Natural killer cell (primary cell): Measurements from ENCODE around the gene RIMS3. TPM values are rescaled to one million over a fixed set of nuclear protein-coding genes. Genes with fewer than 3 reads are reported as not detected.

ENCODE experiments used
- ATAC-seq, 3 donors: fragments of 150-1000 bp in 2 of 3; fragments of 200-7000 bp in 1 of 3; cut with Tn5 transposase; 1 replicate in 1 of 3; 2 replicates in 2 of 3; pipeline ENCODE4 v1.10.0; 2021; ENCODE audit warnings: mild to moderate bottlenecking in 2 of 3, moderate library complexity in 2 of 3
- DNase-seq, 2 donors: peaks; one replicate each; pipeline versions ENCODE4 v3.0.0 to v3.0.0-alpha.2; 2013 to 2021; ENCODE audit warnings: mixed read lengths in 1 of 2
- H3K27ac ChIP-seq: one replicate; pipeline ENCODE4 v1.5.1; 2013; ENCODE audit warnings: mild to moderate bottlenecking, low read length
- H3K27me3 ChIP-seq: one replicate; pipeline ENCODE4 v1.6.1; 2013; ENCODE audit warnings: low read length; ENCODE audit not compliant: control insufficient read depth, insufficient read depth
- H3K36me3 ChIP-seq: one replicate; pipeline ENCODE4 v1.6.1; 2013; ENCODE audit warnings: low read length; ENCODE audit not compliant: control insufficient read depth, insufficient read depth
- H3K4me1 ChIP-seq: one replicate; pipeline ENCODE4 v1.6.1; 2013; ENCODE audit warnings: low read length; ENCODE audit not compliant: control insufficient read depth, insufficient read depth
- H3K4me3 ChIP-seq: one replicate; pipeline ENCODE4 v1.5.1; 2013; ENCODE audit warnings: low read length
- H3K9me3 ChIP-seq: one replicate; pipeline ENCODE4 v1.6.1; 2013; ENCODE audit warnings: low read length; ENCODE audit not compliant: control insufficient read depth, insufficient read depth
- H3K27ac Mint-ChIP-seq, 2 donors: one replicate each; pipeline ENCODE4 v1.8.0; 2022; ENCODE audit warnings: mild to moderate bottlenecking in 2 of 2, mixed read lengths in 2 of 2, moderate library complexity in 1 of 2
- H3K27me3 Mint-ChIP-seq, 2 donors: one replicate each; pipeline ENCODE4 v1.8.0; 2022; ENCODE audit warnings: low read depth in 2 of 2, mixed read lengths in 2 of 2
- H3K36me3 Mint-ChIP-seq: one replicate; pipeline ENCODE4 v1.8.0; 2022; ENCODE audit warnings: mixed read lengths
- H3K4me1 Mint-ChIP-seq, 2 donors: one replicate each; pipeline ENCODE4 v1.8.0; 2022; ENCODE audit warnings: mixed read lengths in 2 of 2
- H3K4me3 Mint-ChIP-seq: one replicate; pipeline ENCODE4 v1.8.0; 2022; ENCODE audit warnings: mild to moderate bottlenecking, moderate library complexity, mixed read lengths
- H3K9me3 Mint-ChIP-seq, 2 donors: one replicate each; pipeline ENCODE4 v1.8.0; 2022; ENCODE audit warnings: mixed read lengths in 2 of 2
- CTCF ChIP-seq: fragments of 200-600 bp; IDR thresholded peaks from one replicate; pipeline ENCODE4 v1.8.0; 2022; ENCODE audit warnings: antibody characterized with exemption
- WGBS: methylation state at CpG from one replicate; pipeline ENCODE4 v1.1.7; 2013; ENCODE audit warnings: missing lambda C conversion rate; ENCODE audit not compliant: insufficient coverage; 5-methylcytosine and 5-hydroxymethylcytosine counted together
- intact Hi-C: fragments of 100-400 bp; cut with micrococcal nuclease; formaldehyde crosslinking; loops from one replicate; pipeline ENCODE4 v1.14.2; 2022
- total RNA-seq, 4 donors: library from RNA; stranded (reverse); fragments of 120-200 nt in 1 of 4; gene quantifications; one replicate each; pipeline versions ENCODE4 v1.2.3 to v1.2.4, GENCODE V29; 2013 to 2022

RIMS3 gene
- total RNA-seq, 3 donors from 2014 or later (not counting 1 experiment from before 2014, with no cell fraction given) = 0.56 to 2.1 (median 1.1) TPM

GRCh38 chr1:40711465-40712404, 46.3 kb upstream of the RIMS3 start:
- H3K4me1 Mint-ChIP-seq = peaks cover 59 to 60% of the 10 kb centered on the region in 2 donors
- no peak for TF ChIP-seq CTCF
- no peak for DNase-seq
- Histone ChIP-seq H3K36me3 (no peaks in the 10 kb centered on the region), H3K4me1 (peaks cover 18% of the 10 kb centered on the region), H3K27ac (peak overlapping the region; percentile 92), H3K27me3 (no peaks in the 10 kb centered on the region), H3K9me3 (no peaks in the 10 kb centered on the region), H3K4me3 (no peak overlapping the region)
- intact Hi-C loops = no loop called here
- H3K4me3 Mint-ChIP-seq = peak overlapping the region; percentile 99
- peak overlapping the region; percentile 97 for H3K27ac Mint-ChIP-seq
- no peaks in the 10 kb centered on the region for H3K36me3 Mint-ChIP-seq
- 0% methylated on average over 2 of the region's 3 CpGs for WGBS
- no peaks in the 10 kb centered on the region for H3K27me3 Mint-ChIP-seq
- ATAC-seq = no peak
- no peaks in the 10 kb centered on the region for H3K9me3 Mint-ChIP-seq

- Histone ChIP-seq H3K4me1 (peaks cover 18% of the 10 kb centered on the region), H3K9me3 (no peaks in the 10 kb centered on the region), H3K36me3 (no peaks in the 10 kb centered on the region), H3K27me3 (no peaks in the 10 kb centered on the region), H3K4me3 (no peak overlapping the region), H3K27ac (peak overlapping the region; percentile 92)
- TF ChIP-seq CTCF = no peak
- no peaks in the 10 kb centered on the region for H3K9me3 Mint-ChIP-seq
- no peaks in the 10 kb centered on the region for H3K27me3 Mint-ChIP-seq
- H3K4me3 Mint-ChIP-seq = peak overlapping the region; percentile 99
- 76% methylated on average over 5 of the region's 7 CpGs for WGBS
- H3K27ac Mint-ChIP-seq = peak overlapping the region; percentile 97
- peaks cover 50 to 52% of the 10 kb centered on the region in 2 donors for H3K4me1 Mint-ChIP-seq
- no peak for DNase-seq
- ATAC-seq = no peak
- intact Hi-C loops = no loop called here
- H3K36me3 Mint-ChIP-seq = no peaks in the 10 kb centered on the region
Measured at GRCh38 chr1:40710581-40711315, 45.3 kb upstream of the RIMS3 start.

- Mint-ChIP-seq H3K27ac (peak overlapping the region; percentile 97), H3K4me1 (peaks cover 50 to 57% of the 10 kb centered on the region in 2 donors), H3K9me3 (no peaks in the 10 kb centered on the region), H3K36me3 (no peaks in the 10 kb centered on the region), H3K27me3 (no peaks in the 10 kb centered on the region), H3K4me3 (peak overlapping the region; percentile 99)
- WGBS = 27% methylated on average over 2 of the region's 3 CpGs
- H3K27ac ChIP-seq = peak overlapping the region; percentile 76
- H3K4me1 ChIP-seq = peaks cover 18% of the 10 kb centered on the region
- ATAC-seq (no peak), DNase-seq (no peak)
- no peaks in the 10 kb centered on the region for H3K9me3 ChIP-seq
- TF ChIP-seq CTCF = no peak
- intact Hi-C loops = loop anchor here (1.0 kb wide), 1 partner anchor 18 kb away; no protein-coding TSS in a partner anchor
- H3K27me3 ChIP-seq = no peaks in the 10 kb centered on the region
- H3K36me3 ChIP-seq = no peaks in the 10 kb centered on the region
- peak overlapping the region; percentile 62 for H3K4me3 ChIP-seq
Measured at GRCh38 chr1:40709802-40710278, 44.4 kb upstream of the RIMS3 start.
